22Rv1 (cell line): ENCODE measurements around the gene ANO10.

Experiments
- CTCF ChIP-seq: fragments of 450-650 bp; IDR thresholded peaks from 2 replicates; pipeline ENCODE4 v1.5.1; 2017; ENCODE audit warnings: mild to moderate bottlenecking
- ZFX ChIP-seq: fragments of 450-650 bp; IDR thresholded peaks from 2 replicates; pipeline ENCODE4 v1.6.1; 2017; ENCODE audit warnings: antibody characterized with exemption, borderline replicate concordance

GRCh38 chr3:43499256-43499655 lies 122.6 kb downstream of the ANO10 start:
- TF ChIP-seq CTCF (no peak), ZFX (no peak)
